K562 (cell line): Measurements from ENCODE around the gene CEP162.

ENCODE experiments used
- CTCF ChIP-seq, 3 experiments: IDR thresholded peaks in 2 of 3; conservative IDR thresholded peaks in 1 of 3; 2 replicates each; pipeline ENCODE4 v1.5.1; 2011 to 2012; ENCODE audit warnings: low read length in 3 of 3, mild to moderate bottlenecking in 3 of 3, control low read depth in 2 of 3, improper control_type of control experiment in 1 of 3, inconsistent platforms in 1 of 3, low read depth in 1 of 3, mixed read lengths in 1 of 3, moderate library complexity in 1 of 3; ENCODE audit not compliant: insufficient read depth in 2 of 3
- ETV6 ChIP-seq, 3 experiments: fragments of 150-350 bp in 1 of 3; sonication (generic) in 1 of 3; formaldehyde crosslinking in 1 of 3; IDR thresholded peaks; 2 replicates each; pipeline versions ENCODE4 v1.6.1 to v1.8.0; 2014 to 2022; ENCODE audit warnings: borderline replicate concordance in 2 of 3, low read depth in 2 of 3, antibody characterized with exemption in 1 of 3, low read length in 1 of 3, mild to moderate bottlenecking in 1 of 3, missing genetic modification reagents in 1 of 3
- EZH2 ChIP-seq: IDR thresholded peaks from 2 replicates; pipeline ENCODE4 v1.6.1; 2012; ENCODE audit warnings: low read depth, mild to moderate bottlenecking, inconsistent platforms, low read length, borderline replicate concordance
- FOSL1 ChIP-seq: fragments of 200-800 bp; sonication (Bioruptor generic); conservative IDR thresholded peaks from 2 replicates; pipeline ENCODE4 v1.6.1; 2016; ENCODE audit warnings: missing genetic modification characterization, missing compliant biosample characterization
- KLF1 ChIP-seq: fragments of 450-650 bp; IDR thresholded peaks from 2 replicates; pipeline ENCODE4 v1.6.1; 2016; ENCODE audit warnings: missing genetic modification characterization, missing compliant biosample characterization
- POLR2A ChIP-seq: fragments of 450-650 bp; conservative IDR thresholded peaks from 2 replicates; pipeline ENCODE4 v1.6.1; 2016
- ZNF263 ChIP-seq: sonication (generic); formaldehyde crosslinking; IDR thresholded peaks from 2 replicates; pipeline ENCODE4 v1.8.0; 2022; ENCODE audit warnings: mild to moderate bottlenecking, missing genetic modification reagents, borderline replicate concordance
- ZNF445 ChIP-seq: fragments of 250-450 bp; sonication (Bioruptor Pico); IDR thresholded peaks from 2 replicates; pipeline ENCODE4 v1.4.0; 2020; ENCODE audit warnings: low read depth, mild to moderate bottlenecking, moderate library complexity
- TF ChIP-seq, protein P1 (sequence below): sonication (generic); formaldehyde crosslinking; IDR thresholded peaks from 2 replicates; pipeline ENCODE4 v1.5.0; 2020; ENCODE audit warnings: missing genetic modification reagents
- TF ChIP-seq, protein P2 (sequence below): fragments of 250-450 bp; sonication (Bioruptor Pico); IDR thresholded peaks from 2 replicates; pipeline ENCODE4 v1.5.0; 2020; ENCODE audit warnings: mild to moderate bottlenecking

- TF ChIP-seq KLF1 (tag) = no peak
- peak; percentile 93 for TF ChIP-seq FOSL1 (tag)
- no peak for TF ChIP-seq CTCF (IDR thresholded peaks at IDR 0.05 in 2 of 3, conservative IDR thresholded peaks at IDR 0.05 in 1 of 3; ENCODE audit: insufficient read depth in 2 of 3, low read depth in 1 of 3, low read length in 3 of 3)
- no peak for TF ChIP-seq ZNF263
- no peak for TF ChIP-seq POLR2A
- no peak for TF ChIP-seq ZNF445 (CRISPR knock-in tag)
- TF ChIP-seq, protein P1, sequence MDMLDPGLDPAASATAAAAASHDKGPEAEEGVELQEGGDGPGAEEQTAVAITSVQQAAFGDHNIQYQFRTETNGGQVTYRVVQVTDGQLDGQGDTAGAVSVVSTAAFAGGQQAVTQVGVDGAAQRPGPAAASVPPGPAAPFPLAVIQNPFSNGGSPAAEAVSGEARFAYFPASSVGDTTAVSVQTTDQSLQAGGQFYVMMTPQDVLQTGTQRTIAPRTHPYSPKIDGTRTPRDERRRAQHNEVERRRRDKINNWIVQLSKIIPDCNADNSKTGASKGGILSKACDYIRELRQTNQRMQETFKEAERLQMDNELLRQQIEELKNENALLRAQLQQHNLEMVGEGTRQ = no peak
- peak; percentile 72; the same call in 1 of the 2 replicates for TF ChIP-seq EZH2
- TF ChIP-seq, protein P2, sequence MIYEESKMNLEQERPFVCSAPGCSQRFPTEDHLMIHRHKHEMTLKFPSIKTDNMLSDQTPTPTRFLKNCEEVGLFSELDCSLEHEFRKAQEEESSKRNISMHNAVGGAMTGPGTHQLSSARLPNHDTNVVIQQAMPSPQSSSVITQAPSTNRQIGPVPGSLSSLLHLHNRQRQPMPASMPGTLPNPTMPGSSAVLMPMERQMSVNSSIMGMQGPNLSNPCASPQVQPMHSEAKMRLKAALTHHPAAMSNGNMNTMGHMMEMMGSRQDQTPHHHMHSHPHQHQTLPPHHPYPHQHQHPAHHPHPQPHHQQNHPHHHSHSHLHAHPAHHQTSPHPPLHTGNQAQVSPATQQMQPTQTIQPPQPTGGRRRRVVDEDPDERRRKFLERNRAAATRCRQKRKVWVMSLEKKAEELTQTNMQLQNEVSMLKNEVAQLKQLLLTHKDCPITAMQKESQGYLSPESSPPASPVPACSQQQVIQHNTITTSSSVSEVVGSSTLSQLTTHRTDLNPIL (CRISPR knock-in tag) = no peak
- peak in 1 of 2 experiments; percentile 82; a peak in 2 of 4 replicates for TF ChIP-seq ETV6 (IDR thresholded peaks at IDR 0.05; ENCODE audit: borderline replicate concordance in 1 of 2, low read depth in 2 of 2, low read length in 1 of 2)
- TF ChIP-seq ETV6 (CRISPR knock-in tag; IDR thresholded peaks at IDR 0.05; ENCODE audit: borderline replicate concordance) = no peak
These were observed 42.7 kb upstream of the CEP162 start for GRCh38 chr6:84269947-84270733.
